HG02642 (cell line): ENCODE measurements around the gene LDLRAD4.
"Not testable (repeated sequence)": the region's sequence is repeated elsewhere in the genome, so short reads cannot be mapped to it uniquely, and the experiment has no call there.

Source experiments
- ATAC-seq: cut with Tn5 transposase; IDR thresholded peaks from one replicate; pipeline ENCODE4 v1.9.1; 2021; ENCODE audit warnings: mild to moderate bottlenecking; ENCODE audit not compliant: unreplicated experiment, poor library complexity

The LDLRAD4 gene

DNA sequence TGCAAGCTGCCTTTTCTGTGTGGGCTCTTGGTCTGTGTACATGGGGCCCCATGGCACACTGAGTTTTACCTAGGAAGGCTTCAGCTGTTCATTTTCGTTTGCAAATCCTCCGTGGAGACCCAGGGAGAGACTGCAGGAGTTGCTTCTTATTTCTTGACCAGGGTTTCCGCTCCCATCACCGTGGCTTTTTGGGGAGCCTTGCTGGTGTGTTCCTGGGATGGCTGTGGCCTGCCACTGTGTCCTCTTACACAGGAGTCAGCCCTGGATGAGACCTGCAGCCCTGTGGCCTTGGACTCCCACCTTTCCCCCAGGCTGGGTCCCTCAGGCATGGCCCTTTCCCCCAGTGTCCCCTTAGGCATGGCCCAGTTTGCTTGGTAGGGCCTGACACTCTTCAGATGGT is 370.8 kb downstream of the LDLRAD4 start:
- ATAC-seq, result no peak

DNA sequence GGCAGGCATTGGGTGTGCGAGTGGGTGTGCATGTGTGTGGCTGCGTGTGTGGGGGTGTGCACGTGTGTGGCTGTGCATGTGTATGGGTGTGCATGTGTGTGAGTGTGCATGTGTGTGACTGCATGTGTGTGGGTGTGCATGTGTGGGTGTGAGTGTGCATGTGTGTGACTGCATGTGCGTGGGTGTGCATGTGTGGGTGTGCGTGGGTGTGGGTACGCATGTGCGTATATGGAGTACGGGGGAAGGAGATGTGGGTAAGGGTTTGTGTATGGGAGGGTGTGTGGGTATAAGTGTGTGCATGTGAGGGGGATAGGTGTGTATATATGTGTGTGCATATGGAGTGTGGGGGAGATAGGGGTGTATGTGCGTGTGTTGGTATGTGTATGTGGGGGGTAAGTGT is 371.4 kb downstream of the LDLRAD4 start:
- ATAC-seq, result no peak

DNA sequence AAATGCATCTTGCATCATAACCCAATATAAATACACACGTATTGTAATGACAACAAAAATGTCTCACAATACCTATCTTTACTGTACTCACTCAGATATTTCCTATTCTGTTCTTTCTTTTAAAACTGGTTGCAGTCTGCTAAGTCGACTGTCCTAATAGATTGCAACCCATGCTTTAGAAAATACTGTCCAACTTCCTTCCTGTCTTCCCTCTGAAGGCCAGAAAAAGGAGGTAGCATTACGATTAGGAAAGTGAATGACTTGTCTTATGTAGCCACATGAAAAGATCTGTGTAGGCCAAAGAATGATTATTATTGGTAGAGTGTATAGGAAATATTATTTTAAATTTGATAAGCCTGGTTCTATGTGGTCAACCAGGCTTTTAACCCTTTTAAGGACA is 373.7 kb downstream of the LDLRAD4 start:
- ATAC-seq, result no peak

DNA sequence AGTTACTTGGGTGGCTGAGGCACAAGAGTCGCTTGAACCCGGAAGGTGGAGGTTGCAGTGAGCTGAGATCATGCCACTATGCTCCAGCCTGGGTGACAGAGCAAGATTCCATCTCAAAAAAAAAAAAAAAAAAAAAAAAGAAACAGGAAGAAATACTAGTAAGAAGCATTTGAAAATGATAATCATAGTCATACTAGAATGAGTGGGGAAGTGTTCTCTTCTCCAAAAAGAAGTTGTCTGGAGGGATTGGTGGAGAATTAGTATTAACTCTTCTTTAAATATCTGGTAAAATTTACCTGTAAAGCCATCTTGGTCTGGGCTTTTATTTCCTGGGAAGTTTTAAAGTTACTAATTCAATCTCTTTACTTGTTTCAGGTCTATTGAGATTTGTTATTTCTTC is 376.0 kb downstream of the LDLRAD4 start:
- no peak for ATAC-seq

DNA sequence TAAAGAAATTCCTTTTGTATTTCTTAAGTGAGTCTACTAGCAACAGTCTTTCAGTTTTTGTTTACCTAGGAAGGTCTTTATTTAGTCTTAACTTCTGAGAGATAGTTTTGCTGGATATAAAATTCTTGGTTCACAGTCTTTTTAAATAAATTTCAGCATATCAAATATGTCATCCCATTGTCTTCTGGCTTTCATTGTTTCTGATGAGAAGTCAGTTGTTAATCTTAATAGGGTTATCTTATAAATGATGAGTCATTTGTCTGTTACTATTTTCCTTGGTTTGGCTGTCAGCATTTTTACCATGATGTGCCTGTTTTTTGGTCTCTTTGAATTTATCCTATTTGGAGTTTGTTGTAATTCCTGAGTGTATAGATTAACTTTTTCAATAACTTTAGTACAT is 378.5 kb downstream of the LDLRAD4 start:
- no peak for ATAC-seq

DNA sequence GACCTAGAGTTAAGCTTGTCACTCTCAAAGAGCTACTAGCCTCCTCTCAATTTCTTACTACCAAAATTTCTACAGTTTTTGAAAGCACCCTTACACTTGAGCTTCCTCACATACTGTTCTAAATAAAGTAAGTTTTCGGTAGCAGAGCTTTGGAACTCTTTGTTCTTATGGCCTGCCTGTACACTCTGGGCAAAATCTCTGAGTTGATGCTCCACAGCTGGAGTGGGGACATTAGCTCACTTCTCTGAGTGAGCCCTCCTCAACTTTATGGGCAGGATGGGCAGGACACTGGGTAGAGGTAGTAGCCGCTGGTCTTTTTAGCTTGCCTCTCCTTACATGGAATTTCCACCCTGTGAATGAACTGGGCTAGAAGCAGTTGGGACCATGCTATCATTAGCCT is 380.0 kb downstream of the LDLRAD4 start:
- ATAC-seq, result no peak

DNA sequence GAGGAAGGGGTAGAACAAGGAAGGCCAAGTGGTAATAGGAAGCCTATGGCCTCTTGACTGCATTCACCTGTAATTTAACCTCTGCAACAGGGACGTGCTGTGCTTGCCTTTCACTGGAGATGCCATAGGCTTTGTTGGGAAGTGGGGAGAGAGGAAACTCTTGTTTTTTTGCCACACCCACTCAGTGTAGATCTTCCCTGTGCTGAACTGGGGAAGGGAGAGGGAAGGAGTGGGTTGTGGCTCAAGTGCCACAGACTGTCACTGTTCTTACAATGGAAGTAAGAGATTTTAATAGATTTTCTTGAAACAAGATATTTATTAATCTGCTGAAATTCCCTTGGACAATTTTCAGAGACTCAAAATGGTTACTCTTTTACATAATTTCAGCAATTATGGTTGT is 380.5 kb downstream of the LDLRAD4 start:
- ATAC-seq, result no peak

DNA sequence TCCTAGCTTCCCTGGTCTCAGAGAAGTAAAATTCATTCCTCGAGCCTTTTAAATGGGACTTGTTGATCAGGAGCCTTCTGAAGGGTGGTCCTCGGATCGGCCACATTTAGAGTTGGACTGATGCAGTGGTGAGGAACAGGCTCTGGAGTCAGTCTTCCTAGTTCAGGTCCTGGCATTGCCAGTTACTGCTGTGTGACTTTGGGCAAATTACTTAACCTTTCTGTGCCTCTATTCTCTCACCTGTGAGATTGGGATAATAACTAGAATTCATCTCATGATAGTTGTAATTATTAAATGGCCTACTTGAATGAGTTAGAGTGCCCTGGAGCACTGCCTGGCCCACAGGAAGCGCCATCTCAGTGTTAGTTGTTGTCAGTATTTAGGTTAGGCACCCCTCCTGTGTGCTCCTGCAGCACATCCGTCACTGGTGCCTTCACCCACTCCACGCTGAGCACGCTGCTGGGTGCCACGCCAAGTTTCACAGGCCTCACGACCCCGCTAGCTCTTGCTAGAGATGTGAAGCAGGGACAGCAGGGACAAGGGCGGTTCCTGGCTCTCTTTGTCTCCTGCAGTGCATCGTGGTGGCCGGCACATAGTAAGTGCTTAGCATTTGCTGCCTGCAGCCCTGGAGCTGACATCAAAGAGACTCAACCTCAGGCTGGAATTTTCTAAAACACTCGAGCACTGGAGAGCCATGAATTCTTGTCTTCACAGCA is 384.9 kb downstream of the LDLRAD4 start:
- ATAC-seq, result no peak

DNA sequence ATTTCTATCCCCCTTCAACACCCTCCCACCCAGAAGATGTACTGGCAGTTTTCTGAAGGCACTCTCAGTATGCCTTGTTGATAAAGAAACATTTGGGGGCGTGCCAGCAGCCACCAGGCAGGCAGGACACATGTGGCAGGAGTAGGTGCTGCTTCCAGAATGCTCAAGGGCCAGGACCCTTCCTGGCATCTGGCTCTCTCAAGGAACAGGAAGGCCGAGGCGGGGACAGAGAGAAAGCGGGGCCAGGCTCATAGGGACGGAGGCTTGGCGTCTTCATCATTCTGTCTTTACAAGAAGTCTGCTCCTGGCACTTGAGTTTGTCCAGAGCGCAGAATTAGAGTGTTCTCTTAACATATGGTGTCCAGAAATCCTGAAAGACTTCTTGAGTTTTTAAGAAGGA is 386.2 kb downstream of the LDLRAD4 start:
- ATAC-seq, result no peak

DNA sequence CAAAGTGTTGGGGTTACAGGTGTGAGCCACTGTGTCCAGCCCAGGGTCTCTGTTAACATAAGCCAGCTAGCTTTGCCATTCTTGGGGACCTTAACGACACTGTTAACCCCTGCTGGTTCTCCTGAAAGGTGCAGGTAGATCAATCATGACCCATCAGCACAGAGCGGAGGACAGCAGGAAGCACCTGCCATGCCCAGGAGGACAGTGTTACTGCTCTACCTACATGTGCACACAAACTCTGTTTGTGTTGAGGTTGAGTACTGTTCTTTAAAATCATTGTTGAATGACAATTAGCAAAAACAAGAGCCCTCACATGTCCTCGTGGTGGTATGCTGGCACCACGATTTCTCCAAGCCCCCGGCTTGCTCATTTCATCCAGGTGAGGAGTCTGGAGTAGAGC is 386.9 kb downstream of the LDLRAD4 start:
- no peak for ATAC-seq

DNA sequence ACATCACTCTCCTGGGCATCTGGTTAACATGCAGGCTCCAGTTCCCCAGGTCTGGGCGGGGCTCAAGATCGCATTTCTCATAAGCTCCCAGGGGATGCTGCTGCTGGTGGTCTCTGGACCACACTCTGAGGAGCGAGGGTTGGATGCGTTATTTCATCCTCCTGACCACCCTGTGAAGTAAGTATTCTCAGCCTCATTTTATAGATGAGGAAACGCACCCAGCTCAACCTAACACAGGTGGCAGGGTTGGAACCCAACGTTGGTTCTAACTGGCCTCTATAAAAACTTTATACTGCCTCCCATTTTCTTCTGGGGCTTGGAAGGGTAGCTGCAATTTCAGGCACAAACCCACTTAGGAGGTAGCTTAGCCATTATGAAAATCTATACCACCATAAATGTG is 387.3 kb downstream of the LDLRAD4 start:
- ATAC-seq, result no peak

DNA sequence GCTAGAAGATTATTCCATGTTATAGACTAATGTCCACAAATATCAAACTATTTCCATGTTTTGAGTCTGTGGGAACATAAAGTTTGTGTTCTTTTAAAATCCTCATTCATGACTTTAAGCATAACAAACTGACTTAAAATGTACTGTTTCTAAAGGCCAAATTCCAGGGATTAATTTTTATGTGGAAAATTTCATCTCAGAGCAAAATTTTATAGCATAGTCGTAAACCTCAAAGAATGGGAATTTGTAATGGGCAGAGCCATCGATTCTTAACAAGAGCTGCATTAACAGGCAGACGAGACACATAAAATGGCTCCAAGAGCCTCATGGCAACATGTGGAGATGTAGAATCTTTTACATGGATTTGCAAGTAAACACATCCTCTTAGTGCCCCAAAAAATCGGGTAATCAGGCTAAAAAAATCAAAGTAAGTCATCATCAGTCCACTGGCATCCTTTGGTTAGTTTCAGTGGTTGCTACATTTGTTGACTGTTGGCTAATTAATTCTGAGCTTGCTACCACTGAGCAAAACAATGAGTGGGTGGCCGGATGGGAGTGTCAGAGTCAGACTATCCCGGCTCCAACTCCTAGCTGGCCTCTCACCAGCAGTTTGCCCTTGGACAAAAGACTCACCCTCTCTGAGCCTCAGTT is 388.2 kb downstream of the LDLRAD4 start:
- ATAC-seq, result no peak

DNA sequence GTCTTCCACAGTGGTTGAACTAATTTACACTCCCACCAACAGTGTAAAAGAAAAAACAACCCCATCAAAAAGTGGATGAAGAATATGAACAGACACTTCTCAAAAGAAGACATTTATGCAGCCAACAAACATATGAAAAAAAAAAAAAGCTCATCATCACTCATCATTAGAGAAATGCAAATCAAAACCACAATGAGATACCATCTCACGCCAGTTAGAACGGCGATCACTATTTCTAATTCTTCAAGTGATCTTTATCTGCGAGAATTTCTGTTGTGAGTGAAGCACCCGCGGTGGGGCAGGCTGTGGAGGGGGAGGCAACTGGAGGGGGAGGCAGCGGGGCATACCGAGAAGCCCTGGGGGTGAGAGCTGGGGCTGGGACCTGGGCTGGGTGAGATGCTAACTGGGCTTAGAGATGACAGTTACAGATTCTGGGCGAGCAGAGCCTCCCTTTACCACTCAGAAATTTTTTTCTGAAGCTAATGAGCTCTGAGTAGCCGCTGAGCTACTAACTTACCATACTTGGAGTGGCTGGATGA is 389.5 kb downstream of the LDLRAD4 start:
- not testable (repeated sequence) for ATAC-seq

DNA sequence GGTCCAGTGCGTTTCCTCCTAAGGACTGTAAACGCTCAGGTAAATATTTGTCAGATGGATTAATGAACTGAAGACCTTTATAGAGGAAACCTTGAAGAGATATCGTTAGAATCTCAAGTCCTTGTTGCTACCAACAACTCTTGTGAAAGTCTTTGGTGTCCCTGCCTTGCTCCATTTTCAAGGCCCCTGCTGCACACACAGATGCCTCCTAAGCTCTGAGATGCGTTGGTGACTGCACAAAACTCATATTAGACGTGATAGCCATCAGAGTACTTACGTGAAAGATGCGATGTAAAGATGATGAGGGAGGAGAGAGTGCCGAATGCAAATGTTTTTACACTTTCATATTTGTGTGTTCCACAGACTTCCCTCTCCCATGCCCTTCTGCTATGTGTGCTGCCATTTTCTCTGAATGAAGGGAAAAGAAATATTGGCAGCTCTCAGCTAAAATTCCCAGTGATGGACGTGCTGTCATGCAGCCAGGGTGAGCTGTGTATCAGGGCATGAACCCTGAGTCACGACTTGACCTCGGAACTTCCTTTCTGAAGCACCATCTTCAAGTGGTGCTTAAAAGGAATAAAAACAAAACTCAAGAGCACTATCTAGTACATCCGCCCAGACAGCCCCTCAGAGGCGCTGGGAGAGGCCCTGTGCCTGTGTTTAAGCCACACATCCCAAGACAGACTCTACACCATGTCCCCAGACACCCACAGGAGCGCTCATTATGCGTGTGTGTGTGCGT is 390.4 kb downstream of the LDLRAD4 start:
- ATAC-seq, result no peak

DNA sequence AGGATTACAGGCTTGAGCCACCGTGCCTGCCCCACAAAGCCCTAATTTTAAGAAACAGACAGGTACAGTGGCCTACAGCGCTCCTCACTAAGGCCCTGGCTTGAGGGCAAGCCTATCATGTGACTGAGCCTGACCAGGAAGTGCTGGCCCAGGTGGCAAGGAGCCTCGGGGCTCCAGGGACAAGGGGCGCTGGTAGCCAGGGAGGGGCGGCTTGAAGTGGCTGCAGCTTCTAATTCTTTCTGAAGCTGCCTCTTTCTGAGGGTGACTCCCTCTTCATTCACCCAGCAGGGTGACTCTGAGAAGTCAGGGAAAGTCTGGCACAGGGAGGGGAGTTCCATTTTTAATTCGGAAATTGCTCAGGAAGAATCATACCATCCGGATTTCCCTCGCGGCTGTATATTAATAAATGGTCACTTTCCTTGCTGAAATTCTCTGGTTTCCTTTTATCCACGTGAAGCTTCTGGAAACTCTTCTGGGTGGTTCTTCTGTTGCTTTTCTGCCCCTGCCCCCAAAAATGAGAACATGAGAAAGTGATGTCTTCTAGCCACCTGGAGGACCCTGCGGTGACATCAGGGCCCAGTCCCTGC is 392.1 kb downstream of the LDLRAD4 start:
- ATAC-seq, result no peak

DNA sequence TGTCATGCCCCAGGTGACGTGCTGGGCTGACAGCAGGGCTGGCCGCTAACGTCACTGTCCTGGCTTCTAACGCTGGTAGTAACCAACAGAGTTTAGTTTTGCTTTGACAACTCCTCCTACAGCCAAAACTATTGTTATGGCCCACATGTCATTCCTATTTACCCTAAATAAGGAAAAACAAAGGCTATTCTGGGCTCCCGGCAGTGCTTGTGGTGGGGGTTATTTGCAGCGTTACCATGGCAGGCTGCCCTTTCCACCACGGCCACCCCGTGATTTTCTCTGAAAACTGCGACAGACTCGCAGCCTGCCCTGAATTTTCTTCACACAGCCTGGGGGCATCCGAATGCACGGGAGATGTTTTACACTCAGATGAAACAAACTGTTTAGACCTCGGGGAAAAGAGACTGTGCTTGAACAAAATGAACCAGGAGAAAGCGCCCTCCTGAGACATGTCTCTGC is 392.6 kb downstream of the LDLRAD4 start:
- ATAC-seq, result peak; percentile 29

DNA sequence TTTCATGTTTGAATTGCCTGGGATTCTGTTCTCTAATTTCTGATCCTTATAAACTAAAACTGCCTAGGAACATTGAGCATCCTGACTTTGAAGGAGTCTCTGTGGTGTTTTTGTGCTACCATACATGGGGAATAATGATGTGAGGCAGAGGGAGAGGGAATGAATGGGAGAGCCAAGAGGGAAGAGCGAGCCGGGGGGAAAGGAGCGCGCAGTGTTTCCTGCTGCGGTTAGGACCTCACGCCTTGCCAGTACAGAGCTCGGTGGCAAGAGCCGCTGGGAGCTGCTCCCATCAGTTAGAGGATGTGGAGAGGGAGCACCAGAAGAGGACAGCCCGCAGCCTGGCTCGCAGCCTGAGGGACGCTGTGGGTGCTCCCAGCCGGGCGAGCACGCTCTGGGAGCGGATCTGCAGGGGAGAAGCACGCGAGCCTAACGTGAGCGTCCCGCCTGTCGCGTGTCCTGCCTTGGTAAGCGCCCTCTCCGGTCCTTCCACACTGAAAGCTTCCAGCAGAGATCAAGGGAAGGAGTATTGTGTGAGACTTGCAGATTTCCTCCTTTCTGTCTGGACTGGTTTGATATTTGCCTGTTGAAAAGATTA is 393.1 kb downstream of the LDLRAD4 start:
- peak; percentile 8 for ATAC-seq

DNA sequence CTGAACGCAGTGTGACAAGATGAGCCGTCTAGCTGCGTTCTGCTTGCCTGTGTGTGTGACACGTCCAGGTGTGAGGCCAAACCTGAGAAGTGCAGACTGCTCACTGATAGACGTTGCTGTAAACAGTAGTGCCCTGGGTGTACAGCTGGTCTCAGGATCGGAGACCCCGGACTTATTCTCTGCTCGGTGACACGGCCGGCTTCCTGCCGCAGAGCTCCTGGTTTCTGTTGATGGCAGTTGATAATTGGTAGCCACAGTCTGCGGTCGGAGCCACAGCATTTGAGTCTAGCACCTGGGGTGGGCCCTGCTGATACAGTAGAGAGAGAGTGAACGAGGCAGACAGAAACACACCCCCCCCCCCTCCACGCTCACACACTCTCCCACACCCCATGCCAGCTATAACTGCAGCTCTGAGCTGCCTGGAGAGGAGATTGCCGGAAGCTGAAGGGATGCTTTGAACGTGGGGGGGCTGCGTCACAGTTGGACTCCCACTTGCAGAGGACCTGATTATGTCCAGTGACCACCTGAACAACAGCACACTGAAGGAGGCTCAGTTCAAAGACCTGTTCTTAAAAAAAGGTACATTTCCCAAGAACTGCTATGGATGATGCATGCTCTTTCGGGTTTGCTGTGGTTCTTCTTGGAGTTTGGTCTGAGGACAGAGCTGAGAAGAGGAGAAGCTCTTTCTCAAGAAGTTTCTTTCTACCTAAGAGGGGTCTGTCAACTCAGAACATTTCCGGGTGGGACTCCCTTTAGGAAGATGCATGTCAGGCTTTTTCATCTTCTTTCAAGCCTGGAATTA is 393.8 kb downstream of the LDLRAD4 start:
- ATAC-seq, result peak; percentile 72

DNA sequence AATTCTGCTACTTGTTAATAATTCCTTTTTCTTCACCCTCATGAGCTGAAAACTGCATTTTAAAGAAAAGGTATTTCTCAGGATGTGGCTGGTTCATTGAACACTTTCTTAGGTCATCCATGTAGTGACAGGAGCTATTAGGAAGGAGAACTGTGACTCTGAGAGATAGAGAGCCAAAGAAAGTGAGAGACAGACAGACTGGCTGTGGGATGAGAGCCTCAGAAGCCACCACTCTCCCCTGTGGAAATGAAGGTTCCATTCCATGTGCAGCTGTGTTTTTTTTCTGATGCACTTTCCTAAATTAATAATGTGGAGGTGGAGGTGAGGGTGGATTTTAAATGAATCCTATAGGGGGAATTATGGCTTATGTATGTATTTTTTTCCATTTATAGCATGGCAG is 394.5 kb downstream of the LDLRAD4 start:
- ATAC-seq, result no peak
